ENCODE data around the gene CYB5R3.
"Not testable (repeated sequence)": the region's sequence is repeated elsewhere in the genome, so short reads cannot be mapped to it uniquely, and the experiment has no call there.

CYB5R3 gene

GRCh38 chr22:42622061-42622710, 27.0 kb downstream of the CYB5R3 start:
- no peak for DNase-seq

DNA sequence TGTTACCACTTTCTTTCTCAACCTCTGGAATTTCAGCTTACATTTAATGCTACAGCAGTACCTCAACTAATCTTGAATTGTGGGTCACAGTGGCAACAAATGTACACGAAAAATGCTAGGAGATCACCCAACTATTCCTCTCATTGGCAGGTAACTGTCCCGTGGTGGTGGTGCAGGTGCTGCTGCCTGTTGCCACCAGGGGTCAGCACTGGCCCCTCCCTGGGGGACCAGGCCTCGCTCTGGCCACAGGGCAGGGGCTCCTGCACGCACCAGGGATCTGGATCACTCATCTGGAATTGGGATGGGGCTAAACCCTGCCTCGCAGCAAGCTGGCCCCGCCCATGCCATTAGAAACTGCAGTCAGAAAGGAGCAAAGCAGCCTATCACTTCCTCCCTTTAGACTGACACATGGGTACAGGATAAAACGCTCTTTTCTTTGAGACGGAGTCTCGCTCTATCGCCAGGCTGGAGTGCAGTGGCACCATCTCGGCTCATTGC, 27.6 kb downstream of the CYB5R3 start:
- peak in 1 of 2 experiments; percentile 44 for DNase-seq

DNA sequence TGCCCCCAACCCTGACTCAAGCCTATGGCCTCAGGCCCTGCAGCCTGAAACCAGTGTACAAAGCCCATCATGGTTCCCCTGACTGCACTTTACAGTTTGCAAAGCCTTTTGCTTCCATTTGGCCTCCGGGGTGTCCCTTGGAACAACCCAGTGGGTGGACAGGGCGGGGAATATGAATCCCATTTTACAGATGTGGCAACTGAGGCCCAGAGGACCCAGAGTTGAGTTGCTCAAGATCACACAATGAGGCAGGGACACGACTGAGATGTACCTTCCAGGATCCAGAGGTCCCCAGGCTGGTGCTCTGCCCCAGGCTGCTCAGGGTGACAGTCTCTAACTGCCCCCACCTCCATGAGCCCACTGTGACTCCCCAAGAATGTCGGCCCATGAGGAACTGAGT, 29.1 kb downstream of the CYB5R3 start:
- no peak for DNase-seq

DNA sequence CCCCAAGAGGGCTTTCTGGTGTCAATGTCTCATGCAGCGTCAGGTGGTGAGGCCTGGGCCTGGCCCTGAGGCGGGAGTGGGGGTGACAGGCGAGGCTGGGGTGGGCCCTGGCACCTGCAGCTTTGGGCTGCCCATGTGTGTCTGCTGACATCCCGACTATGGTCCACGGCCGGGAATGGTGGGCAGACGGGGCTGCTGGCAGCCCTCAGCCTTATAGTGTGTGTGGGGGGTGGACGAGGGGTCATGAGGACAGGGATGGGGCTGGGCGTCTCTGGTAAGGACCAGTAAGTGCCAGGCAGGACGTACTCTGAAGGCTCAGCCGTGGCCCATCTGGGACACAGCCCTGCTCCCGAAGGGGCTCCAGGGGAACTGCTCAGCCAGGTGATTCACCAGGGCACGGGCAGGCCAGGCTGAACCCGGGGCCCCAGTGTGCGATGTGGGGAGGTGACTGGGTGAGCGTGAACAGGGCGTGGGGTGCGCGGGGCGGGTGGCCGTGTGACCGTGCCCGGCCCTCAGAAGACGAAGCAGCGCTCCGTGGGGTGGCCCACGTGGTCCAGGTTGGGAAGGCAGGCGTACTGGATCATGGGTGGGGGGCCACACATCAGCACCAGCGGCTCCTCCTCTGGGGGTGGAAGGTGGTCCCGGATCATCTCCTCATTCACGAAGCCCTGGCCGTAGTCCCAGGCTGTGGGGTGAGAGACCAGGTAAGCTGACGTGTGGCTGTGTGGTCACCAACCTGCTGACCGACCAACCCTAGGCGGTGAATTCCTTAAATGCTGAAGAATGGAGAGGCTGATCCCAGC, 29.7 kb downstream of the CYB5R3 start:
- DNase-seq, result no peak

DNA sequence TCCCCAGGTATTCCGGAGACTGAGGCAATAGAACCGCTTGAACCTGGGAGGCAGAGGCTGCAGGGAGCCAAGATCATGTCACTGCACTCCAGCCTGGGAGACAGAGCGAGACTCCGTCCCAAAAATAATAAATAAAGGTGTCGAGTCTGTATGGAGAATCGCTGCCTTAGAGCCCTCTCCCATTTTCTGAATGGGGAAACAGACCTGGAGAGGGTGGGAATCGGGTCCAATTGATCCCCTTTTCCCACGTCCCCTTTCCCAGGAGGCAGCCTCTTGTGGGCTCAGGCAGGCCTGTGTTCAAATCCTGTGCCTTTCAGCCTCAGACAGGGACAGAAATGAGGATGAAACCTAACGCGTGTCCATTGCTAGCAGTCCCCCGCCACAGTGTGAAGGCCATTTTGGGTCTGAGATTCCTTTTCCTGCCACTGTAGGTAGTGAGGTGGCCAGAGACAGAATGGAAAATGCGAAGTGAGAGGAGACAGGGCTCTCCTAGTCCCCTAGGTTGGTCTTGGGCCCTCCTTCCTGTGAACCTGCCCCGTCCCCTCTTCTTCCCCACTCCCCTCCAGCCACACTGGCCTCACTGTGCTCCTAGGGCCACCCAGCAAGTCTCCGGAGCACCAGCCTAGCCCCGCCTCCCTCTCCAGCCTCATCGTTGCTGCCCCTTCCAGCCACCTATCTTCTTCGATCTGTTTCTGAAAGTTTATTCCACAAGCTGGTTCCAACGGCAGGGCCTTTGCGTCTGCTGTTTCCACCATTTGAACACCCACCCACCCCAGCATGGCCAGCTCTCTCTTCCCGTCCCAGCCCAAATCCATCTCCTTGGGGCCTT, 31.8 kb downstream of the CYB5R3 start:
- DNase-seq, result no peak

- DNase-seq, result not testable (repeated sequence)
Measured at GRCh38 chr22:42615860-42616175, 33.4 kb downstream of the CYB5R3 start.

DNA sequence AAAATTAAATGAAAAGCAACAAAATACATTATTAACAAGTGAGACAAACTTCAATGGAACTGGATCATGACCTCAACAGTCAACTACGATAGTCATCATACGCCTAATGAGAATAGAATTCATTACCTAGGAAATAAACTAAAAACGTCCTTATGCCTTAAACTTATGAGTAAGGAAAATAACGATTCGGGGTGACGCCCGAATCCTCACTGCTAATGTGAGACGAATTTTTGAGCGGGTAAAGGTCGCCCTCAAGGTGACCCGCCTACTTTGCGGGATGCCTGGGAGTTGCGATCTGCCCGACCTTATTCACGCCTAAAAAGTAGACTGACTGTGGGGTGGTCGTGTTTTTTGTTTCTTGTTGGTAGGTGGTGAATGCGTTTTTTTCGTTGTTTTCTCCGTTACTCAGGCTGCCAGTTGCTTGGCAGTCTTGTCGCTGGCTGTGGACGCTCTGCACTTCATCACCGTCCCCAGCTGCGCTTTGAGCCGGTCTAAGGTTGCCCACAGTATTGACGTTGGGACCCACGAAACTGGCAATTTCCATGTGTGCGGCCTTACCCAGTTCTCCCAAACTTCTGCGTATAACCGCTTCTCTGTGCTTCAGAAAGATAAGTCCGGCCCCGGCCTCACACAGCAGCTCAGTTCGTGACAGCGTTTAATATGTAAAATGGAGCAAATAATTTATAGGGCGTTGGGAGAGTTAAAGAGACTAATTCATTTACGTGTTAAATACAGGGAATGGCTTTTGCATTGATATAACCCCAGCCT, 33.9 kb downstream of the CYB5R3 start:
- peak; percentile 98 to 100 for DNase-seq

GRCh38 chr22:42614312-42615091, 34.7 kb downstream of the CYB5R3 start, which contains the start of gene POLDIP3:
TSS of gene POLDIP3 (minus strand) at chr22:42614883. CDS start at chr22:42614857, 26 bp downstream.
- DNase-seq, result peak; percentile 96 to 99

DNA sequence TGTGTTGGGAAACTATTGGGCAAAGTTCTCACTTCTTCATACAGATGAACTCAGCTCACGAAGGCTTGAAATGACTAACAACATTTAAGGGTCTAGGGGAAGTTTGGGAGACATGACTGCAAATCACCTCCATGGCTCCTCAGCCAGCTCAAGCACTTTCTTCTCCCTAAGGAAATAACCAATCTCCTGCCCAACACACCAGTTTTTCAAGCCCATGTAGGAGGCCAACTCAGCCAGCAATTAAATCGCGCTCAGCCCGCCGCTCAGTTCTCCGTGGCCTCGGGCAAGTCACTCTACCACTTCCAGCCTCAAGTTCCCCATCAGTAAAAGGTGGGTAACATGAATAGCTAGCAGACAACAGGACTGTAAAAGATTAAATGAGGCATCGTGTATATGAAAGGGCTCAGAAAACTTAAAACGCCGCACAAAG, 35.3 kb downstream of the CYB5R3 start:
- DNase-seq, result no peak

GRCh38 chr22:42612336-42612735, 36.9 kb downstream of the CYB5R3 start:
- no peak for DNase-seq

DNA sequence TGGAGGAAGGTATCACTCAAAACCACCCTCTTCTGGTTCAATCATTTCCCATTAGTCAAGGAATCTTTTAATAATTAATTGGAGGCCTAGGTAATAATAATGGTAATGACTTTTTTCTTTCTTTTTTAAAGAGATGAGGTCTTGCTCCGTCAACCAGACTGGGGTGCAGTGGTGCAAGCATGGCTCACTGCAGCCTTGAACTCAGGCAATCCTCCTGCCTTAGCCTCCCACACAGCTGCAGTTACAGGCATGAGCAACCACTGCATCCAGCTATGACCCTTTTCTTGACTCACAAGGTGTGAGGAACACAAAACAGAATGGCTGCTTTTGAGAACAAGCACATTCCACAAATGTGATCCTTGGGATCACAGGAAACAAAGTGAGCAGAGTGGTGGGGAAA, 38.1 kb downstream of the CYB5R3 start:
- DNase-seq, result no peak

DNA sequence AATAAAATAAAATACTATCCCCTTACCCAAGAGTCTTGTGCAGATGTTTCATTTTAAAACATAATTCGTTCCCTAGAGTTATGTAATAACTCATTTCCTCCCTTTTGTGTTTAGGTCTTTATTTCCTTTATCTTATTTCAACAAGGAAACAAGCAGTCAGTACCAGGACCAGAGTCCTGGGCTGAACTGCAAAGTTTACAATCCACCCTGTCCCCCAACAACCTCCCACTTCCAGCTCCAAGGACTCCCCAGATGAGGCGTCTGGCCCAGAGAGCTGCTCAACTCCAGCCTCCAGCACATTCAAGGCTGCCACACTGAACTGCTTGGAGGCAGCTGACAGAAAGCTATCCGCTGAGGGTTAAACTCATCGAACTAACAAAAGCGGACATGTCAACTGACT, 39.0 kb downstream of the CYB5R3 start:
- no peak for DNase-seq

- peak in 1 of 2 experiments; percentile 46 for DNase-seq
Measured at GRCh38 chr22:42608823-42609361, 40.3 kb downstream of the CYB5R3 start.

- no peak for DNase-seq
Measured at GRCh38 chr22:42608136-42608822, 40.9 kb downstream of the CYB5R3 start.

DNA sequence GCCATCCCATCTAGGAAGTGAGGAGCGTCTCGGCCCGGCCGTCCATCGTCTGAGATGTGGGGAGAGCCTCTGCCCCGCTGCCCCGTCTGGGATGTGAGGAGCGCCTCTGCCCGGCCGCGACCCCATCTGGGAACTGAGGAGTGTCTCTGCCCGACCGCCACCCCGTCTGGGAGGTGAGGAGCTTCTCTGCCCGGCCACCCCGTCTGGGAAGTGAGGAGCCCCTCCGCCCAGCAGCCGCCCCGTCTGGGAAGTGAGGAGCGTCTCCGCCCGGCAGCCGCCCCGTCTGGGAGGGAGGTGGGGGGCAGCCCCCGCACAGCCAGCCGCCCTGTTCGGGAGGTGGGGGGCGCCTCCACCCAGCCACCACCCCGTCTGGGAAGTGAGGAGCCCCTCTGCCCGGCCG, 41.6 kb downstream of the CYB5R3 start:
- not testable (repeated sequence) for DNase-seq

GRCh38 chr22:42604403-42604802, 44.8 kb downstream of the CYB5R3 start:
- no peak for DNase-seq

DNA sequence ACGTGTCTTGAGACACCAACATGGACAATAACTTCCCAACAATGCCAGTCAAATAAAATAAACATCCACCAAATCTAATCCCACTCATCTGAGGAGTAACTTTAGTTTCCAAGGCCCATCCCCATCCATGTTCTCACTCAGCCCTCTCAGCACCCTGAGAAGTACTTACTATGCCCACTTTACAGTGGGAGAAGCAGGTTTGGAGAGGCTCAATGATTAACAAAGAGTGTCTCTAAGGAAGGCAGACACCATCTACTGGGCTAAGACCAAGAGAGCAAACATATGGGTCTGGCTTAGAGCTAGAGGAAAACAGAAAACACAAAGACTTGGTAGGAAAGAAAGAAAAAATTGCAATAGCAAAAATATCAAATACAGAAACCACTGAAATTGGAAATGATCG, 45.8 kb downstream of the CYB5R3 start:
- DNase-seq, result no peak

DNA sequence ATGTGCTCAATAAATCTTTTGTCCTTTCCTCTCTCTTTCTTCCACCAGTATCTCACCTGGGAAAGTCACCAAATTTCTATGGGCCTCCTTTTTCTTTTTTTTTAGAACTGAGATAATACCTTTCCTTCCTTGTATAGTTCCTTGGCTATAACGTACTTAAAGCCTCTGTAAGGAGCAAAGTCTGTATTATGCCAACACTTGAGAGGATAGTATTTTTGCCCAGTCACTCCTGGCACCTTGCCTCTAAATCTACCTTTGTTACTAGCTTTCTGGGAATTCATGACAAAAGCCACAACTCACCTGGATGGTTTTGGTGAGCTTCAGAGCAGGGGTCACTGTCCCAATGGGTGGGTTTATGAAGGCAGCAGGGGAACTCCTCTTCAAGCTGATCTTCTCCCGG, 46.7 kb downstream of the CYB5R3 start:
- no peak for DNase-seq

- DNase-seq, result no peak
Measured at GRCh38 chr22:42601879-42602465, 47.2 kb downstream of the CYB5R3 start.

- DNase-seq, result no peak
Measured at GRCh38 chr22:42596863-42597530, 52.2 kb downstream of the CYB5R3 start.
